GM12865 (cell line): ENCODE measurements around the gene CASP10.
"Not testable (repeated sequence)": the region's sequence is repeated elsewhere in the genome, so short reads cannot be mapped to it uniquely, and the experiment has no call there.

Experiments used
- DNase-seq: peaks from one replicate; pipeline ENCODE4 v3.0.0; 2010; ENCODE audit warnings: low read depth
- H3K4me3 ChIP-seq: 2 replicates; pipeline ENCODE4 v1.5.1; 2011; ENCODE audit warnings: mild to moderate bottlenecking, low read depth, low read length, control low read depth
- CTCF ChIP-seq: IDR thresholded peaks from 2 replicates; pipeline ENCODE4 v1.5.1; 2011; ENCODE audit warnings: low read length, control low read depth, low read depth, inconsistent platforms; ENCODE audit not compliant: insufficient read depth; ENCODE audit errors: missing control alignments

Gene CASP10

GRCh38 chr2:201182650-201183364, at the start of gene CASP10:
Gene CASP10 (plus strand): TSS chr2:201183141. CDS start chr2:201185778, 2,637 bp downstream.
- TF ChIP-seq CTCF, result peak; percentile 65
- H3K4me3 ChIP-seq, result peak within 1 kb of the TSS; percentile 75
- DNase-seq, result peak; percentile 79

- H3K4me3 ChIP-seq, result no peak overlapping the region
- no peak for TF ChIP-seq CTCF
- peak; percentile 45 for DNase-seq
Measured at GRCh38 chr2:201135386-201135785, 47.6 kb upstream of the CASP10 start.

GRCh38 chr2:201136889-201137321, 46.0 kb upstream of the CASP10 start:
- TF ChIP-seq CTCF, result no peak
- no peak overlapping the region for H3K4me3 ChIP-seq
- no peak for DNase-seq

GRCh38 chr2:201137505-201138400, 45.2 kb upstream of the CASP10 start:
- H3K4me3 ChIP-seq, result no peak overlapping the region
- DNase-seq, result no peak
- no peak for TF ChIP-seq CTCF

- H3K4me3 ChIP-seq, result no peak overlapping the region
- DNase-seq, result no peak
- TF ChIP-seq CTCF, result no peak
Measured at GRCh38 chr2:201138401-201138970, 44.5 kb upstream of the CASP10 start.

- DNase-seq, H3K4me3 ChIP-seq: not testable (repeated sequence)
Measured at GRCh38 chr2:201138986-201139781, 43.8 kb upstream of the CASP10 start.
